Immature natural killer cell (primary cell): ENCODE data around the gene EML6. TPM values are rescaled to one million over a fixed set of nuclear protein-coding genes. Genes with fewer than 3 reads are reported as not detected.
"Not testable (repeated sequence)": the region's sequence is repeated elsewhere in the genome, so short reads cannot be mapped to it uniquely, and the experiment has no call there.

Source experiments
- DNase-seq, 3 donors: peaks; one replicate each; pipeline ENCODE4 v3.0.0; 2022; ENCODE audit warnings: mixed read lengths in 1 of 3
- H3K27ac Mint-ChIP-seq, 6 donors: one replicate each; pipeline ENCODE4 v1.8.0; 2020; ENCODE audit warnings: mixed read lengths in 6 of 6, mild to moderate bottlenecking in 5 of 6, inconsistent platforms in 4 of 6, moderate library complexity in 3 of 6
- H3K27me3 Mint-ChIP-seq, 3 donors: one replicate each; pipeline ENCODE4 v1.8.0; 2020 to 2021; ENCODE audit warnings: low read depth in 3 of 3, mild to moderate bottlenecking in 3 of 3, mixed read lengths in 3 of 3, moderate library complexity in 3 of 3, inconsistent platforms in 1 of 3
- H3K36me3 Mint-ChIP-seq, 3 donors: one replicate each; pipeline ENCODE4 v1.8.0; 2020; ENCODE audit warnings: mixed read lengths in 3 of 3, inconsistent platforms in 2 of 3, mild to moderate bottlenecking in 2 of 3
- H3K4me1 Mint-ChIP-seq, 2 donors: one replicate each; pipeline ENCODE4 v1.8.0; 2020; ENCODE audit warnings: inconsistent platforms in 2 of 2, mild to moderate bottlenecking in 2 of 2, mixed read lengths in 2 of 2, moderate library complexity in 1 of 2
- H3K4me3 Mint-ChIP-seq, 5 donors: one replicate each; pipeline ENCODE4 v1.8.0; 2020; ENCODE audit warnings: mild to moderate bottlenecking in 5 of 5, mixed read lengths in 5 of 5, inconsistent platforms in 3 of 5, moderate library complexity in 3 of 5
- H3K9me3 Mint-ChIP-seq, 6 donors: one replicate each; pipeline ENCODE4 v1.8.0; 2020; ENCODE audit warnings: mild to moderate bottlenecking in 6 of 6, mixed read lengths in 6 of 6, inconsistent platforms in 4 of 6, moderate library complexity in 3 of 6
- polyA plus RNA-seq, 3 donors: library from polyadenylated mRNA; unstranded; fragments of 300-500 nt; fragmentation: Illumina TruSeq; gene quantifications; one replicate each; pipeline ENCODE4 v1.2.3, GENCODE V29; 2021

EML6 gene
- polyA plus RNA-seq, 3 donors from 2014 or later = 0.02 TPM; not detected in 2

- Mint-ChIP-seq H3K36me3 (peaks cover 7 to 14% (median 12%) of the 10 kb centered on the region in 3 donors), H3K4me3 (no peak overlapping the region), H3K27me3 (no peaks in the 10 kb centered on the region), H3K9me3 (no peaks in the 10 kb centered on the region), H3K4me1 (peaks cover 52 to 73% of the 10 kb centered on the region in 2 donors), H3K27ac (no peak overlapping the region)
- no peak for DNase-seq
These were observed 262.8 kb downstream of the EML6 start for GRCh38 chr2:54986264-54986663.

- Mint-ChIP-seq H3K4me1 (peaks cover 64 to 78% of the 10 kb centered on the region in 2 donors), H3K4me3 (no peak overlapping the region), H3K36me3 (peaks cover 5 to 14% (median 12%) of the 10 kb centered on the region in 3 donors), H3K9me3 (no peaks in the 10 kb centered on the region), H3K27me3 (peaks cover 0 to 1% (median 0%) of the 10 kb centered on the region in 3 donors), H3K27ac (peak overlapping the region in 2 of 6 donors; percentile 1 to 10)
- no peak for DNase-seq
These were observed 265.1 kb downstream of the EML6 start for GRCh38 chr2:54988612-54989011.

GRCh38 chr2:54990694-54991093 lies 267.2 kb downstream of the EML6 start:
- peaks cover 64 to 79% of the 10 kb centered on the region in 2 donors for H3K4me1 Mint-ChIP-seq

GRCh38 chr2:54995553-54995952 lies 272.1 kb downstream of the EML6 start:
- no peaks in the 10 kb centered on the region for H3K36me3 Mint-ChIP-seq
- peaks cover 0 to 1% (median 0%) of the 10 kb centered on the region in 3 donors for H3K27me3 Mint-ChIP-seq
- no peaks in the 10 kb centered on the region for H3K9me3 Mint-ChIP-seq
- peaks cover 76 to 89% of the 10 kb centered on the region in 2 donors for H3K4me1 Mint-ChIP-seq
- H3K27ac Mint-ChIP-seq = peak overlapping the region in 2 of 6 donors; percentile 31 to 51
- no peak for DNase-seq
- no peak overlapping the region for H3K4me3 Mint-ChIP-seq

More at GRCh38 chr2:54990694-54991093, 267.2 kb downstream of the EML6 start:
- peaks cover 5 to 10% (median 9%) of the 10 kb centered on the region in 3 donors for H3K36me3 Mint-ChIP-seq
- not testable (repeated sequence) for H3K27ac Mint-ChIP-seq, H3K27me3 Mint-ChIP-seq, H3K4me3 Mint-ChIP-seq, H3K9me3 Mint-ChIP-seq, DNase-seq

DNA sequence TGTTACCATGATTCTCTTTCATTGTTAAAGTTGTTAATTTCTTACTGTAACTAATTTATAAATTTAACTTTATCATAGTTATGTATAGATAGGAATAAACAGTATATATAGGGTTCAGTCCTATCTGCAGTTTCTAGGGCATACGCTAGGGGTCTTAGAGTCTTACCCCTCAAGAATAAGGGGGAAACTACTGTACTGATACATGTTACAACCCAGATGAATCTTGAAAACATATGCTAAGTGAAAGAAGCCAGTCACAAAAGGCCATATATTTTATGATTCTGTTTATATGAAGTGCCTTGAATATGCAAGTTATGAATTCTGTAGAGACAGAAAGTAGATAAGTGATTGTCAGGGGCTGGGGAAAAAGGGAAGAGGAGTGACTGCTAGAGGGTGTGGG lies 274.4 kb downstream of the EML6 start:
- Mint-ChIP-seq H3K36me3 (no peaks in the 10 kb centered on the region), H3K27ac (peak overlapping the region in 2 of 6 donors; percentile 5 to 18), H3K4me3 (no peak overlapping the region), H3K4me1 (peaks cover 73 to 86% of the 10 kb centered on the region in 2 donors), H3K27me3 (peaks cover 0 to 3% (median 0%) of the 10 kb centered on the region in 3 donors), H3K9me3 (no peaks in the 10 kb centered on the region)
- no peak for DNase-seq

- H3K9me3 Mint-ChIP-seq = no peaks in the 10 kb centered on the region
- H3K36me3 Mint-ChIP-seq = no peaks in the 10 kb centered on the region
- H3K27me3 Mint-ChIP-seq = peaks cover 0 to 1% (median 0%) of the 10 kb centered on the region in 3 donors
- H3K4me1 Mint-ChIP-seq = peaks cover 72 to 88% of the 10 kb centered on the region in 2 donors
- H3K4me3 Mint-ChIP-seq = peak overlapping the region in 1 of 5 donors; percentile 15
- H3K27ac Mint-ChIP-seq = peak overlapping the region in 1 of 6 donors; percentile 22
- no peak for DNase-seq
These were observed 275.7 kb downstream of the EML6 start for GRCh38 chr2:54999182-54999581.

- Mint-ChIP-seq H3K27ac (peak overlapping the region in 3 of 6 donors; percentile 1 to 69 (median 4)), H3K4me3 (peak overlapping the region in 1 of 5 donors; percentile 2), H3K36me3 (no peaks in the 10 kb centered on the region), H3K4me1 (peaks cover 72 to 91% of the 10 kb centered on the region in 2 donors), H3K9me3 (no peaks in the 10 kb centered on the region), H3K27me3 (peaks cover 0 to 1% (median 0%) of the 10 kb centered on the region in 3 donors)
- no peak for DNase-seq
These were observed 276.9 kb downstream of the EML6 start for GRCh38 chr2:55000341-55000740.

DNA sequence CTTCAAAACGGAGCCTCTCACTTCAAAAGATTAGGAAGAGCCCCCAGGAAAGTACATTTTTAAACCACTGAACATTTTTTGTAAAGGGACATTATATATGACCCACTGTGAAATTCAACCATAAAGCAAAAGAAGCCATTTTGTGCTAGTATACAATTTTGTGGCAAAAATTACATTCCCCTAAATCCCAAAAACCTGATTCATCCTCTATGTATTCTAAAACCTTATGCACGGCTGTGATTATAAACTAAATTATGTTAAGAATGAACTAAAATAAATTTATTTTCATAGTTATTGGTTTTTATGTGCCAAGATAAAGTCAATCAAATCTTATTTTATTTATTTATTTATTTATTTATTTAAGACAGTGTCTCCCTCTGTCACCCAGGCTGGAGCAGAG lies 278.3 kb downstream of the EML6 start:
- H3K27me3 Mint-ChIP-seq = peaks cover 0 to 1% (median 0%) of the 10 kb centered on the region in 3 donors
- DNase-seq = no peak
- peaks cover 72 to 91% of the 10 kb centered on the region in 2 donors for H3K4me1 Mint-ChIP-seq
- no peak overlapping the region for H3K4me3 Mint-ChIP-seq
- H3K36me3 Mint-ChIP-seq = no peaks in the 10 kb centered on the region
- H3K9me3 Mint-ChIP-seq = no peaks in the 10 kb centered on the region
- peak overlapping the region in 3 of 6 donors; percentile 14 to 54 (median 30) for H3K27ac Mint-ChIP-seq

- no peaks in the 10 kb centered on the region for H3K36me3 Mint-ChIP-seq
- peaks cover 0 to 2% (median 1%) of the 10 kb centered on the region in 3 donors for H3K27me3 Mint-ChIP-seq
- peaks cover 71 to 91% of the 10 kb centered on the region in 2 donors for H3K4me1 Mint-ChIP-seq
- no peak for DNase-seq
- H3K27ac Mint-ChIP-seq = peak overlapping the region in 1 of 6 donors; percentile 17
- no peaks in the 10 kb centered on the region for H3K9me3 Mint-ChIP-seq
- no peak overlapping the region for H3K4me3 Mint-ChIP-seq
These were observed 280.5 kb downstream of the EML6 start for GRCh38 chr2:55003706-55004639.

DNA sequence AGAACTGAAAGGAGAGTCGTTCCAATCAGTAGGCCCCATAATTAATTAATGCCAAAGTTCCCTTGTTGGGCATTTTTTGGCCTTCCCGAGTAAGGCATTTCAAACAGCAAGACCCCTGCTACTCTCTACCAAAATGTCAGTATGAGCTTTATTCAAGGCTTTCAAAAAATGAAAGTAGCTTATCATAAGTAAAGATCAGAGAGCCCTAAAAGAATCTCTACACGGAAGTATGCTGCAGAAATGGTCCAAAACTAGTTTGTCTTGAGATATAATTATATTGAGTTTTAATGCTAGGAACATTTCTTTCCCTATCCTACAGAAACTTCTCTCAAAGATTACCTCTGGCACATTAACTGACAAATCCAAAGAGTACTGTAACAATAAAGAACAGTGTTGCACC lies 282.8 kb downstream of the EML6 start:
- peaks cover 74 to 95% of the 10 kb centered on the region in 2 donors for H3K4me1 Mint-ChIP-seq
- DNase-seq = no peak
- H3K4me3 Mint-ChIP-seq = peak overlapping the region; percentile 8 to 62 (median 49)

GRCh38 chr2:55009277-55010060 lies 286.0 kb downstream of the EML6 start:
- Mint-ChIP-seq H3K9me3 (no peaks in the 10 kb centered on the region), H3K36me3 (no peaks in the 10 kb centered on the region), H3K27ac (peak overlapping the region; percentile 88 to 99 (median 96)), H3K4me1 (peaks cover 77 to 96% of the 10 kb centered on the region in 2 donors), H3K4me3 (peak overlapping the region; percentile 96 to 97 (median 96)), H3K27me3 (peaks cover 1 to 4% (median 2%) of the 10 kb centered on the region in 3 donors)
- no peak for DNase-seq

More for the DNA sequence above, 282.8 kb downstream of the EML6 start:
- H3K27me3 Mint-ChIP-seq = peaks cover 2 to 4% (median 3%) of the 10 kb centered on the region in 3 donors
- no peaks in the 10 kb centered on the region for H3K9me3 Mint-ChIP-seq
- no peaks in the 10 kb centered on the region for H3K36me3 Mint-ChIP-seq
- peak overlapping the region; percentile 53 to 80 (median 62) for H3K27ac Mint-ChIP-seq

DNA sequence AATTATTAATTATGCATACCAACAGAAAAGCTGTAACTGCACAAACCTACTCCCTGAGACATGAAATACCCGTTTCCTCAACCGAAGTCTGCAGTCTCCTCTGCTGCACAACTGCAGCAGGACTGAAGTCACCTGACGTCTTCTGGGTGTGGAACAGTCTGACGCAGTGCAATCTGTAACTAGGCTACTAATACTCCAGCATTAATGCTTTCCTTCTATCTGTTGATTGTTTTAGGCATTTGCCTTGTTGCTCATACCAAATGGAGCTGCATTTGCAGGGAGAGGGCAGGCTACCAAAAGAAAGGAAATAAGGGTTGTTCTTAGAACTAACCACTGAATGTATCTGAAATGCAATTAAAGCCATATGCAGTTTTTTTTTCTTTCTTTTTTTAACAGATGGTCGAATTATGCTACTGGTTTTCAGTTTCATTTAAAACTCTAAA lies 286.7 kb downstream of the EML6 start:
- peaks cover 1 to 4% (median 4%) of the 10 kb centered on the region in 3 donors for H3K27me3 Mint-ChIP-seq
- peak overlapping the region; percentile 96 to 97 (median 96) for H3K4me3 Mint-ChIP-seq
- peak overlapping the region; percentile 88 to 99 (median 96) for H3K27ac Mint-ChIP-seq
- H3K9me3 Mint-ChIP-seq = no peaks in the 10 kb centered on the region
- peak; percentile 55 to 68 (median 63) for DNase-seq
- peaks cover 77 to 96% of the 10 kb centered on the region in 2 donors for H3K4me1 Mint-ChIP-seq
- H3K36me3 Mint-ChIP-seq = no peaks in the 10 kb centered on the region

GRCh38 chr2:55010915-55011314 lies 287.5 kb downstream of the EML6 start:
- DNase-seq = peak in 1 of 3 donors; percentile 18
- Mint-ChIP-seq H3K4me3 (peak overlapping the region; percentile 96 to 97 (median 96)), H3K9me3 (no peaks in the 10 kb centered on the region), H3K27ac (peak overlapping the region; percentile 88 to 99 (median 96)), H3K27me3 (peaks cover 1 to 4% (median 4%) of the 10 kb centered on the region in 3 donors), H3K36me3 (no peaks in the 10 kb centered on the region), H3K4me1 (peaks cover 71 to 95% of the 10 kb centered on the region in 2 donors)
